Measurements from ENCODE around the gene LDB3. TPM values are rescaled to one million over a fixed set of nuclear protein-coding genes. Genes with fewer than 3 reads are reported as not detected.
A peak's percentile ranks its signal among the peaks of the same experiment; 100 is the strongest.

LDB3 gene
- total and polyA plus RNA-seq, 11 donors: 165 to 1,759 (median 1,273) TPM

GRCh38 chr10:86699541-86699940, 31.2 kb downstream of the LDB3 start:
- intact Hi-C loops (cut with DNase I): no loop called here
- TF ChIP-seq, protein P1, sequence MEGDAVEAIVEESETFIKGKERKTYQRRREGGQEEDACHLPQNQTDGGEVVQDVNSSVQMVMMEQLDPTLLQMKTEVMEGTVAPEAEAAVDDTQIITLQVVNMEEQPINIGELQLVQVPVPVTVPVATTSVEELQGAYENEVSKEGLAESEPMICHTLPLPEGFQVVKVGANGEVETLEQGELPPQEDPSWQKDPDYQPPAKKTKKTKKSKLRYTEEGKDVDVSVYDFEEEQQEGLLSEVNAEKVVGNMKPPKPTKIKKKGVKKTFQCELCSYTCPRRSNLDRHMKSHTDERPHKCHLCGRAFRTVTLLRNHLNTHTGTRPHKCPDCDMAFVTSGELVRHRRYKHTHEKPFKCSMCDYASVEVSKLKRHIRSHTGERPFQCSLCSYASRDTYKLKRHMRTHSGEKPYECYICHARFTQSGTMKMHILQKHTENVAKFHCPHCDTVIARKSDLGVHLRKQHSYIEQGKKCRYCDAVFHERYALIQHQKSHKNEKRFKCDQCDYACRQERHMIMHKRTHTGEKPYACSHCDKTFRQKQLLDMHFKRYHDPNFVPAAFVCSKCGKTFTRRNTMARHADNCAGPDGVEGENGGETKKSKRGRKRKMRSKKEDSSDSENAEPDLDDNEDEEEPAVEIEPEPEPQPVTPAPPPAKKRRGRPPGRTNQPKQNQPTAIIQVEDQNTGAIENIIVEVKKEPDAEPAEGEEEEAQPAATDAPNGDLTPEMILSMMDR (IDR thresholded peaks at IDR 0.05): no peak
- TF ChIP-seq POLR2A (IDR thresholded peaks at IDR 0.05): no peak
- H3K27ac ChIP-seq: peak overlapping the region in 3 of 12 donors; percentile 6 to 38 (median 27)
- H3K27me3 ChIP-seq: no peaks in the 10 kb centered on the region
- H3K4me1 ChIP-seq: peaks cover 0 to 20% (median 0%) of the 10 kb centered on the region in 12 donors
- ATAC-seq: peak in 2 of 4 donors; percentile 0
- no peak for DNase-seq
- peaks cover 0 to 93% (median 37%) of the 10 kb centered on the region in 9 donors for H3K36me3 ChIP-seq
- H3K4me3 ChIP-seq: no peak overlapping the region
- no peaks in the 10 kb centered on the region for H3K9me3 ChIP-seq
- 77 to 89% (median 87%) methylated on average over 6 to 8 of the region's 8 CpGs for WGBS, 4 donors

- peak in 3 of 4 donors; percentile 0 to 2 (median 0) for ATAC-seq
- peaks cover 0 to 22% (median under 1%) of the 10 kb centered on the region in 12 donors for H3K4me1 ChIP-seq
- 84 to 91% (median 88%) methylated on average over 7 to 9 of the region's 9 CpGs for WGBS, 4 donors
- peaks cover 0 to 93% (median 37%) of the 10 kb centered on the region in 9 donors for H3K36me3 ChIP-seq
- H3K27ac ChIP-seq: peak overlapping the region in 3 of 12 donors; percentile 15 to 38 (median 27)
- no peak for DNase-seq
- no peak for TF ChIP-seq POLR2A (IDR thresholded peaks at IDR 0.05)
- H3K9me3 ChIP-seq: no peaks in the 10 kb centered on the region
- intact Hi-C loops (cut with DNase I): no loop called here
- no peak overlapping the region for H3K4me3 ChIP-seq
- H3K27me3 ChIP-seq: no peaks in the 10 kb centered on the region
These were observed 31.9 kb downstream of the LDB3 start for GRCh38 chr10:86699991-86700840.

GRCh38 chr10:86700851-86701617, 32.7 kb downstream of the LDB3 start:
- Histone ChIP-seq H3K27ac (peak overlapping the region in 1 of 12 donors; percentile 15), H3K4me1 (peaks cover 0 to 23% (median 3%) of the 10 kb centered on the region in 12 donors), H3K9me3 (no peaks in the 10 kb centered on the region), H3K36me3 (peaks cover 0 to 93% (median 33%) of the 10 kb centered on the region in 9 donors), H3K27me3 (no peaks in the 10 kb centered on the region), H3K4me3 (no peak overlapping the region)
- ATAC-seq (peak in 2 of 4 donors; percentile 0), DNase-seq (peak in 1 of 5 donors; percentile 21)
- TF ChIP-seq, protein P1 (IDR thresholded peaks at IDR 0.05): no peak
- TF ChIP-seq POLR2A (IDR thresholded peaks at IDR 0.05): no peak
- intact Hi-C loops (cut with DNase I): no loop called here
- 95 to 97% (median 96%) methylated on average over 7 to 12 of the region's 12 CpGs for WGBS, 4 donors

GRCh38 chr10:86703176-86703575, 34.9 kb downstream of the LDB3 start:
- intact Hi-C loops (cut with DNase I): no loop called here
- peaks cover 0 to 95% (median 38%) of the 10 kb centered on the region in 9 donors for H3K36me3 ChIP-seq

More at GRCh38 chr10:86703176-86703575, 34.9 kb downstream of the LDB3 start:
- Histone ChIP-seq H3K27me3 (peaks cover 0 to 10% (median 0%) of the 10 kb centered on the region in 9 donors), H3K9me3 (no peaks in the 10 kb centered on the region), H3K4me3 (no peak overlapping the region), H3K27ac (peak overlapping the region in 3 of 12 donors; percentile 14 to 38 (median 27)), H3K4me1 (peaks cover 0 to 45% (median 7%) of the 10 kb centered on the region in 12 donors)
- peak; percentile 1 to 7 (median 3) for ATAC-seq
- WGBS, 4 donors: 78 to 86% (median 82%) methylated on average over 5 to 8 of the region's 8 CpGs
- TF ChIP-seq, protein P1 (IDR thresholded peaks at IDR 0.05): no peak
- no peak for TF ChIP-seq POLR2A (IDR thresholded peaks at IDR 0.05)
- DNase-seq: peak in 3 of 5 donors; percentile 25 to 36 (median 28)

Measured in heart left ventricle (tissue), 16 donors.